HepG2 (cell line): ENCODE results near the gene RBBP8NL. TPM values are rescaled to one million over a fixed set of nuclear protein-coding genes. Genes with fewer than 3 reads are reported as not detected.

Experiments
- CEBPG ChIP-seq: IDR thresholded peaks from 2 replicates; pipeline ENCODE4 v1.6.1; 2016
- HNF4A ChIP-seq: sonication (generic); formaldehyde crosslinking; IDR thresholded peaks from 2 replicates; pipeline ENCODE4 v1.4.0; 2020; ENCODE audit warnings: missing genetic modification reagents
- SOX13 ChIP-seq, 3 experiments: fragments of 450-650 bp in 1 of 3; sonication (generic) in 1 of 3; formaldehyde crosslinking in 1 of 3; IDR thresholded peaks in 2 of 3; conservative IDR thresholded peaks in 1 of 3; 2 replicates each; pipeline versions ENCODE4 v1.5.0 to v1.6.1; 2016 to 2020; ENCODE audit warnings: antibody characterized with exemption in 1 of 3, mild to moderate bottlenecking in 1 of 3, missing compliant biosample characterization in 1 of 3, missing genetic modification reagents in 1 of 3, moderate library complexity in 1 of 3
- SOX6 ChIP-seq, 2 experiments: fragments of 450-650 bp in 1 of 2; sonication (generic) in 1 of 2; formaldehyde crosslinking in 1 of 2; IDR thresholded peaks; 2 replicates each; pipeline versions ENCODE4 v1.4.0 to v1.6.1; 2017 to 2020; ENCODE audit warnings: antibody characterized with exemption in 1 of 2, mild to moderate bottlenecking in 1 of 2, missing genetic modification reagents in 1 of 2
- ZEB1 ChIP-seq: IDR thresholded peaks from 2 replicates; pipeline ENCODE4 v1.6.1; 2012; ENCODE audit warnings: mild to moderate bottlenecking, low read depth, inconsistent platforms; ENCODE audit not compliant: insufficient replicate concordance
- ZNF670 ChIP-seq: sonication (generic); formaldehyde crosslinking; IDR thresholded peaks from 2 replicates; pipeline ENCODE4 v1.8.0; 2022; ENCODE audit warnings: mild to moderate bottlenecking, missing genetic modification reagents, borderline replicate concordance
- ZNF883 ChIP-seq: sonication (generic); formaldehyde crosslinking; IDR thresholded peaks from 2 replicates; pipeline ENCODE4 v1.5.1; 2020; ENCODE audit warnings: mild to moderate bottlenecking, missing genetic modification reagents; ENCODE audit errors: not compliant biosample characterization
- polyA plus RNA-seq, 8 experiments: library from polyadenylated mRNA; depleted of rRNA in 3 of 8; stranded (reverse) in 7 of 8; unstranded in 1 of 8; fragments of >200 nt; fragmentation: Illumina TruSeq in 4 of 8; extraction: Trizol in 4 of 8; gene quantifications; 2 replicates each; pipeline versions ENCODE4 v1.2.1 to v1.2.3, GENCODE V29; 2011 to 2016; ENCODE audit warnings: low read depth in 4 of 8, missing spikeins in 1 of 8, mixed read lengths in 1 of 8; ENCODE audit not compliant: insufficient read depth in 1 of 8
- total RNA-seq, 5 experiments: library from RNA; depleted of rRNA; stranded (reverse); fragments of >200 nt; fragmentation: Illumina TruSeq; extraction: Trizol; gene quantifications; 2 replicates each; pipeline ENCODE4 v1.2.3, GENCODE V29; 2016; ENCODE audit warnings: low read depth in 1 of 5
- TF ChIP-seq, protein P1 (sequence below): sonication (generic); formaldehyde crosslinking; IDR thresholded peaks from 2 replicates; pipeline ENCODE4 v1.5.1; 2020; ENCODE audit warnings: mild to moderate bottlenecking, moderate library complexity, missing genetic modification reagents
- TF ChIP-seq, protein P2 (sequence below): sonication (generic); formaldehyde crosslinking; IDR thresholded peaks from 2 replicates; pipeline ENCODE4 v1.4.0; 2020; ENCODE audit warnings: missing genetic modification reagents, low read depth, mild to moderate bottlenecking, borderline replicate concordance
- TF ChIP-seq, protein P3 (sequence below): sonication (generic); formaldehyde crosslinking; IDR thresholded peaks from 2 replicates; pipeline ENCODE4 v1.4.0; 2020; ENCODE audit warnings: missing genetic modification reagents, borderline replicate concordance
- TF ChIP-seq, protein P4 (sequence below): IDR thresholded peaks from 2 replicates; pipeline ENCODE4 v1.6.1; 2018; ENCODE audit warnings: missing genetic modification reagents
- TF ChIP-seq, protein P5 (sequence below): sonication (generic); formaldehyde crosslinking; IDR thresholded peaks from 2 replicates; pipeline ENCODE4 v1.5.0; 2020; ENCODE audit warnings: mild to moderate bottlenecking, missing genetic modification reagents
- TF ChIP-seq, protein P6 (sequence below): sonication (generic); formaldehyde crosslinking; IDR thresholded peaks from 2 replicates; pipeline ENCODE4 v1.4.0; 2020; ENCODE audit warnings: missing genetic modification reagents

Gene RBBP8NL
- total and polyA plus RNA-seq, 2 of the 13 experiments (the other 11 are each of a cell fraction or from before 2014, with no cell fraction given) = 0.69 to 0.86 TPM

DNA sequence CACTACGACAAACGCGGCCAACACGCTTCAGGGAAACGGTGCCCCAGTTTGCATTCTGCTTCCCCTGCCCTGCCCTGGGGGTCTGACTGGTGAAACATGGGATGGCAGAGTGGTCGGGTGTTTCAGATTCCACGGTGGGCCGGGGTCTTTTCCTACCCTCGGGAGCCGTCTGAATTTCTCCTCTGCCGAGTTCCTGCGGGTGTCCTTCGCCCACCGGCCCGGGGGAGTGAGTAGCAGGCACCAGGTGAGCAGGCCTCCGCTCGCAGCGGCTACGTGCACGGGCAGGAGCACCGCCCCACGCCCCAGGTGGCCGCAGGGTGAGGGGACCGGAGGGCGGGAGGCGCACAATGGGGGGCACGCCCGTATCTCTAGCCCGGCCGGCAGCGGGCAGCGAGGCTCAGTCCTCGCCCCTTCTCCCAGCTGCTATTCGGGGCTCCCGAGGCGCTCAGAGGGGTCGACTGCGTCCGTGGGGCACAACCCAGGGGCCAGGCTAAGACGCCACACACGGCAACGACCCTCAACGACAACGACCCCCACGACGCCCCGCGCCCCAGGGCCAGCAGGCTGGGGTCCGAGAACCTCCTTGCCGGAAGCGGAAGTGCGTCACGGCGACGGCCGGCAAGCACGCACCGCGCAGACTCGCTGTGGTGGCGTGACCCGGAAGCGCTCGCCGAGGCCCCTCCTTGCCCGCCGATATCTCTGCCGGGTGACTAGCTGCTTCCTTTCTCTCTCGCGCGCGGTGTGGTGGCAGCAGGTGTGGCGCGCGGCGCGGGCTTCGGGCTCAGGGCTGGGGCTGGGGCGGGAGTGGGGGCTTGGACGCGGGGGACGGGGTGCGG is 40.7 kb downstream of the RBBP8NL start, which contains the start of gene RPS21 (continued):
- TF ChIP-seq, protein P1, sequence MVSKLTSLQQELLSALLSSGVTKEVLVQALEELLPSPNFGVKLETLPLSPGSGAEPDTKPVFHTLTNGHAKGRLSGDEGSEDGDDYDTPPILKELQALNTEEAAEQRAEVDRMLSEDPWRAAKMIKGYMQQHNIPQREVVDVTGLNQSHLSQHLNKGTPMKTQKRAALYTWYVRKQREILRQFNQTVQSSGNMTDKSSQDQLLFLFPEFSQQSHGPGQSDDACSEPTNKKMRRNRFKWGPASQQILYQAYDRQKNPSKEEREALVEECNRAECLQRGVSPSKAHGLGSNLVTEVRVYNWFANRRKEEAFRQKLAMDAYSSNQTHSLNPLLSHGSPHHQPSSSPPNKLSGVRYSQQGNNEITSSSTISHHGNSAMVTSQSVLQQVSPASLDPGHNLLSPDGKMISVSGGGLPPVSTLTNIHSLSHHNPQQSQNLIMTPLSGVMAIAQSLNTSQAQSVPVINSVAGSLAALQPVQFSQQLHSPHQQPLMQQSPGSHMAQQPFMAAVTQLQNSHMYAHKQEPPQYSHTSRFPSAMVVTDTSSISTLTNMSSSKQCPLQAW = peak; percentile 90
- TF ChIP-seq, protein P2, sequence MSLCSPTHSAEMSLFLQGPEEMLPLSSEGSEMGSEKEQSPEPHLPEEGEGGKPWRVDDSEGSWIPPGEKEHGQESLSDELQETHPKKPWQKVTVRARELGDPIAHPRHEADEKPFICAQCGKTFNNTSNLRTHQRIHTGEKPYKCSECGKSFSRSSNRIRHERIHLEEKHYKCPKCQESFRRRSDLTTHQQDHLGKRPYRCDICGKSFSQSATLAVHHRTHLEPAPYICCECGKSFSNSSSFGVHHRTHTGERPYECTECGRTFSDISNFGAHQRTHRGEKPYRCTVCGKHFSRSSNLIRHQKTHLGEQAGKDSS = no peak
- TF ChIP-seq ZEB1 (no peak), SOX6 (IDR thresholded peaks at IDR 0.05) (no peak), SOX6 (CRISPR knock-in tag; IDR thresholded peaks at IDR 0.05) (peak; percentile 76), HNF4A (peak; percentile 22; the same call in 1 of the 2 replicates), CEBPG (CRISPR knock-in tag) (peak; percentile 31; the same call in 1 of the 2 replicates), ZNF670 (no peak; the same call in 1 of the 2 replicates), ZNF883 (peak; percentile 63), SOX13 (IDR thresholded peaks at IDR 0.05) (peak; percentile 30; the same call in 1 of the 2 replicates), SOX13 (CRISPR knock-in tag; conservative IDR thresholded peaks at IDR 0.05 in 1 of 2, IDR thresholded peaks at IDR 0.05 in 1 of 2) (peak in 1 of 2 experiments; percentile 39; a peak in 1 of 4 replicates)
- TF ChIP-seq, protein P3, sequence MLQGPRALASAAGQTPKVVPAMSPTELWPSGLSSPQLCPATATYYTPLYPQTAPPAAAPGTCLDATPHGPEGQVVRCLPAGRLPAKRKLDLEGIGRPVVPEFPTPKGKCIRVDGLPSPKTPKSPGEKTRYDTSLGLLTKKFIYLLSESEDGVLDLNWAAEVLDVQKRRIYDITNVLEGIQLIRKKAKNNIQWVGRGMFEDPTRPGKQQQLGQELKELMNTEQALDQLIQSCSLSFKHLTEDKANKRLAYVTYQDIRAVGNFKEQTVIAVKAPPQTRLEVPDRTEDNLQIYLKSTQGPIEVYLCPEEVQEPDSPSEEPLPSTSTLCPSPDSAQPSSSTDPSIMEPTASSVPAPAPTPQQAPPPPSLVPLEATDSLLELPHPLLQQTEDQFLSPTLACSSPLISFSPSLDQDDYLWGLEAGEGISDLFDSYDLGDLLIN (CRISPR knock-in tag) = peak; percentile 54; the same call in 1 of the 2 replicates
- TF ChIP-seq, protein P4, sequence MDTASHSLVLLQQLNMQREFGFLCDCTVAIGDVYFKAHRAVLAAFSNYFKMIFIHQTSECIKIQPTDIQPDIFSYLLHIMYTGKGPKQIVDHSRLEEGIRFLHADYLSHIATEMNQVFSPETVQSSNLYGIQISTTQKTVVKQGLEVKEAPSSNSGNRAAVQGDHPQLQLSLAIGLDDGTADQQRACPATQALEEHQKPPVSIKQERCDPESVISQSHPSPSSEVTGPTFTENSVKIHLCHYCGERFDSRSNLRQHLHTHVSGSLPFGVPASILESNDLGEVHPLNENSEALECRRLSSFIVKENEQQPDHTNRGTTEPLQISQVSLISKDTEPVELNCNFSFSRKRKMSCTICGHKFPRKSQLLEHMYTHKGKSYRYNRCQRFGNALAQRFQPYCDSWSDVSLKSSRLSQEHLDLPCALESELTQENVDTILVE (CRISPR knock-in tag) = peak; percentile 92
- TF ChIP-seq, protein P5, sequence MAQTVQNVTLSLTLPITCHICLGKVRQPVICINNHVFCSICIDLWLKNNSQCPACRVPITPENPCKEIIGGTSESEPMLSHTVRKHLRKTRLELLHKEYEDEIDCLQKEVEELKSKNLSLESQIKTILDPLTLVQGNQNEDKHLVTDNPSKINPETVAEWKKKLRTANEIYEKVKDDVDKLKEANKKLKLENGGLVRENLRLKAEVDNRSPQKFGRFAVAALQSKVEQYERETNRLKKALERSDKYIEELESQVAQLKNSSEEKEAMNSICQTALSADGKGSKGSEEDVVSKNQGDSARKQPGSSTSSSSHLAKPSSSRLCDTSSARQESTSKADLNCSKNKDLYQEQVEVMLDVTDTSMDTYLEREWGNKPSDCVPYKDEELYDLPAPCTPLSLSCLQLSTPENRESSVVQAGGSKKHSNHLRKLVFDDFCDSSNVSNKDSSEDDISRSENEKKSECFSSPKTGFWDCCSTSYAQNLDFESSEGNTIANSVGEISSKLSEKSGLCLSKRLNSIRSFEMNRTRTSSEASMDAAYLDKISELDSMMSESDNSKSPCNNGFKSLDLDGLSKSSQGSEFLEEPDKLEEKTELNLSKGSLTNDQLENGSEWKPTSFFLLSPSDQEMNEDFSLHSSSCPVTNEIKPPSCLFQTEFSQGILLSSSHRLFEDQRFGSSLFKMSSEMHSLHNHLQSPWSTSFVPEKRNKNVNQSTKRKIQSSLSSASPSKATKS (CRISPR knock-in tag) = no peak
- TF ChIP-seq, protein P6, sequence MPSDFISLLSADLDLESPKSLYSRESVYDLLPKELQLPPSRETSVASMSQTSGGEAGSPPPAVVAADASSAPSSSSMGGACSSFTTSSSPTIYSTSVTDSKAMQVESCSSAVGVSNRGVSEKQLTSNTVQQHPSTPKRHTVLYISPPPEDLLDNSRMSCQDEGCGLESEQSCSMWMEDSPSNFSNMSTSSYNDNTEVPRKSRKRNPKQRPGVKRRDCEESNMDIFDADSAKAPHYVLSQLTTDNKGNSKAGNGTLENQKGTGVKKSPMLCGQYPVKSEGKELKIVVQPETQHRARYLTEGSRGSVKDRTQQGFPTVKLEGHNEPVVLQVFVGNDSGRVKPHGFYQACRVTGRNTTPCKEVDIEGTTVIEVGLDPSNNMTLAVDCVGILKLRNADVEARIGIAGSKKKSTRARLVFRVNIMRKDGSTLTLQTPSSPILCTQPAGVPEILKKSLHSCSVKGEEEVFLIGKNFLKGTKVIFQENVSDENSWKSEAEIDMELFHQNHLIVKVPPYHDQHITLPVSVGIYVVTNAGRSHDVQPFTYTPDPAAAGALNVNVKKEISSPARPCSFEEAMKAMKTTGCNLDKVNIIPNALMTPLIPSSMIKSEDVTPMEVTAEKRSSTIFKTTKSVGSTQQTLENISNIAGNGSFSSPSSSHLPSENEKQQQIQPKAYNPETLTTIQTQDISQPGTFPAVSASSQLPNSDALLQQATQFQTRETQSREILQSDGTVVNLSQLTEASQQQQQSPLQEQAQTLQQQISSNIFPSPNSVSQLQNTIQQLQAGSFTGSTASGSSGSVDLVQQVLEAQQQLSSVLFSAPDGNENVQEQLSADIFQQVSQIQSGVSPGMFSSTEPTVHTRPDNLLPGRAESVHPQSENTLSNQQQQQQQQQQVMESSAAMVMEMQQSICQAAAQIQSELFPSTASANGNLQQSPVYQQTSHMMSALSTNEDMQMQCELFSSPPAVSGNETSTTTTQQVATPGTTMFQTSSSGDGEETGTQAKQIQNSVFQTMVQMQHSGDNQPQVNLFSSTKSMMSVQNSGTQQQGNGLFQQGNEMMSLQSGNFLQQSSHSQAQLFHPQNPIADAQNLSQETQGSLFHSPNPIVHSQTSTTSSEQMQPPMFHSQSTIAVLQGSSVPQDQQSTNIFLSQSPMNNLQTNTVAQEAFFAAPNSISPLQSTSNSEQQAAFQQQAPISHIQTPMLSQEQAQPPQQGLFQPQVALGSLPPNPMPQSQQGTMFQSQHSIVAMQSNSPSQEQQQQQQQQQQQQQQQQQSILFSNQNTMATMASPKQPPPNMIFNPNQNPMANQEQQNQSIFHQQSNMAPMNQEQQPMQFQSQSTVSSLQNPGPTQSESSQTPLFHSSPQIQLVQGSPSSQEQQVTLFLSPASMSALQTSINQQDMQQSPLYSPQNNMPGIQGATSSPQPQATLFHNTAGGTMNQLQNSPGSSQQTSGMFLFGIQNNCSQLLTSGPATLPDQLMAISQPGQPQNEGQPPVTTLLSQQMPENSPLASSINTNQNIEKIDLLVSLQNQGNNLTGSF (CRISPR knock-in tag) = peak; percentile 33
